Retinal pigment epithelial cell (primary cell): Measurements from ENCODE around the gene MAT2B.

ENCODE experiments used
- DNase-seq: peaks from one replicate; pipeline ENCODE4 v3.0.0-alpha.2; 2010; ENCODE audit warnings: low read depth
- H3K4me3 ChIP-seq: 2 replicates; pipeline ENCODE4 v1.5.1; 2011; ENCODE audit warnings: mild to moderate bottlenecking, low read length, control low read depth, moderate library complexity
- TF ChIP-seq, protein P1 (sequence below): conservative IDR thresholded peaks from 2 replicates; pipeline ENCODE4 v1.5.1; 2011; ENCODE audit warnings: low read depth, low read length, control low read depth, inconsistent platforms

The MAT2B gene

DNA sequence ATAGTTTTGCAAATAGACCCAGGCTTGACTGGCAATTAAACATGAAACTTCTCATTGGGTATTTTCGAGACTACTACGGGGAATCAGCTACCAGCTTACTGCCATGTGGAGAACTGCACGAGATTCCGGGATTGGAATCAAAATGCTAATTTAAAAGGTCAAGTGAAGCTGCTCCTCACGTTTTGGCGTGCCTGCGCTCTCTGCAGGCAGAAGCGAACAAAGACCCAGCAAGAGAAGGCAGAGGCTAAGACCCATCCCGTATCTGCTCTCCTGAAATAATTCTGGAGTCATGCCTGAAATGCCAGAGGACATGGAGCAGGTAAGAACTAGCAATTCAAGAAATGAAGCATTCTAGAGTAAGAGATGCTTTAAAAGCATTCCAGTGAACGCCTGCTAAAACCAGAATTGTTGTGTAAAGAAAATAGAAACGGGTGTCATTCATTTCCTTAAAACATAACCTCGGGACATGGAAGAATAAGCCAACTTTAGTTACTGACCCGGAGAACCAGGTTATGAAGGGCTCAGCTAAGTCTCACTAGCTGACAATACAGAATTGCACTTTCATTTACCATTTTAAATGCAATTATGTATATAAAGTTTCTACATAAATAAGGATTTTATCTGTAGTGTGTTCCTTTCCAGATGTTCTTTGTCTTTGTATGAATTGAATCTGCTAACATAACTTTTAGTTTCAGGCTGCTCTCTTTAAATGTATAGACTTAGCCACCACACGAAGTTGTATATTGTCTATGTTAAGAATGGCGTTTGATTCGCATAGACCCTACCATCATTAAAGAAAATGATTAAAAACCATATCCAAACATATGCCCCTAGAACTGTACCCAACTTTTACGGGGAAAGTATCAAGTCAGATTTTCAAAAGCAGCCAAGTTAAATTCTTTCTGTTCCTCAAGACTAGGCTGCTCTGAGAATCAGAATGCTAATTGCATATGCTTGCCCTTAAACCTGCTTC is 2.0 kb upstream of the MAT2B start:
- H3K4me3 ChIP-seq, result peak overlapping the region; percentile 93
- TF ChIP-seq, protein P1, sequence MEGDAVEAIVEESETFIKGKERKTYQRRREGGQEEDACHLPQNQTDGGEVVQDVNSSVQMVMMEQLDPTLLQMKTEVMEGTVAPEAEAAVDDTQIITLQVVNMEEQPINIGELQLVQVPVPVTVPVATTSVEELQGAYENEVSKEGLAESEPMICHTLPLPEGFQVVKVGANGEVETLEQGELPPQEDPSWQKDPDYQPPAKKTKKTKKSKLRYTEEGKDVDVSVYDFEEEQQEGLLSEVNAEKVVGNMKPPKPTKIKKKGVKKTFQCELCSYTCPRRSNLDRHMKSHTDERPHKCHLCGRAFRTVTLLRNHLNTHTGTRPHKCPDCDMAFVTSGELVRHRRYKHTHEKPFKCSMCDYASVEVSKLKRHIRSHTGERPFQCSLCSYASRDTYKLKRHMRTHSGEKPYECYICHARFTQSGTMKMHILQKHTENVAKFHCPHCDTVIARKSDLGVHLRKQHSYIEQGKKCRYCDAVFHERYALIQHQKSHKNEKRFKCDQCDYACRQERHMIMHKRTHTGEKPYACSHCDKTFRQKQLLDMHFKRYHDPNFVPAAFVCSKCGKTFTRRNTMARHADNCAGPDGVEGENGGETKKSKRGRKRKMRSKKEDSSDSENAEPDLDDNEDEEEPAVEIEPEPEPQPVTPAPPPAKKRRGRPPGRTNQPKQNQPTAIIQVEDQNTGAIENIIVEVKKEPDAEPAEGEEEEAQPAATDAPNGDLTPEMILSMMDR, result peak; percentile 40
- DNase-seq, result peak; percentile 37

DNA sequence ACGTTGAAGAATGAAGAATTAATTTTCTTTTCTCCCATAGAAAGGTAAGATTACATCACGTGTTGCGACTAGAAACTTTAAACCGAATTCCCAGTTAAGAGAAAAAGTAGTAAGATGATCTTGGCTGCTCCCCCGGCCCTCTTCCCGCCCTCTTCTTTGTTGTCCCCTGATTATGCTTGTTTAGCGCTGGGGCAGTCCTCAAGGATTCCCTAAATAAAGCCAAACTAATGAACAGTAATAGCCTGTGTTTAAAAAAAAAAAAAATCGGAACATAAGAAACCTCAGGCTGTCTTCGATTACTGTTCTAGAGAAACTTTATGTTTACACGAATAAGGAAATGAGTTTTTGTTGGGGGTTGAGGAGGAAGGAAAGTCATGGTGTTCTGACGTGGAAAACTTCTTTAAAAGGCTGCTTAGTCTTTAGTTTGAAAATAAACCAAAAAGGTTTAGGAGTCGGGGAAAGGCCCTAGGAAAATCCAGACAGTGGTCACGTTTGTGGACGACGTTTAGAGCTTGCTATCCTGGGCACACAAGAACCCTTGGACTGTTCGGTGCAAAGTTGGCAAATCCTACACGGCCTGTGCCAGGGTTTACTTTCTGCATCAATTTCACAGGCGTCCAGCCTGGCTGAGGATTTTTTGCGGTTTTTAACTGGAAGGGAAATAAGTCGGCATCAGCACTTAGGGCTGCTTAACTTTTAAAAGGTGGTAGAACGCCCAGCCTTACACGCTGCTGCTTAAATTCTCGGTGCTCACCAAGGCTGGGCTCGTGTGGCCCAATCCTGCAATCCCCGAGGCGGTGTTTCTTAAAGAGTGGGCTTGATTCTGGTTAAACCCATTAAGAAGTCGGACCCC is 1.1 kb upstream of the MAT2B start:
- H3K4me3 ChIP-seq, result peak overlapping the region; percentile 93
- peak; percentile 60 for DNase-seq
- TF ChIP-seq, protein P1, result no peak

DNA sequence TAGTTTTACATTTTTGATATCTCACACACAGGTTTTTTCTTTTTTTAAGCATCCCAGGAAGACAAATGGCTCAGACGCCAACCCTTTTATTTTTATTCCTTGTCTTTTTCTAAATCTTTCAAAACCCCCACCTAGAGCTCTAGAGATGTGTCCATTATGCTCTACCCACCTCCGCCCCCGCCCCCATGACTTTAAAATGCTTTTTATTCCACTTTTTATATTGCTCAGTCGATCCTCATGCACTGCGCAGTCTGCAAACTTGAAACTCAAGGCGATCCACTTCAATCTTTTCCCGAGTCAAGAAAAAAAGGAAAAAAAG is 411 bp upstream of the MAT2B start:
- TF ChIP-seq, protein P1, result no peak
- DNase-seq, result no peak
- peak overlapping the region; percentile 93 for H3K4me3 ChIP-seq

DNA sequence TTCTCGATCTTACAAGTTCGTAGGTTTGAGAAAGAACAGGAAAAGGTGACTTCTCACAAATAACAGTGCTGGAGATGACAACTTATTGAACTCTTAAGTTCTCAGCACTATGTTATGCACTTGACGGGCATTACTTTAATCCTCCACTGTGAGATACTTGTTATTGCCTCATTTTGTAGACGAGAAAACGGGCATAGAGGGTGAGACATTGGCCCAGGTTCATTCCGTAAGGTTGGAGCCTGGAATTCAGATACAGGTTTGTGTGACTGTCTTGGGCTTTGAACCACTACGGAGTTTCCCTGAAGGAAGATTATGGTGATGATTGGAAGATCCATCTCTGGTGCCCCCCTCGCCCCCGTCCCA is 657 bp downstream of the MAT2B start:
- H3K4me3 ChIP-seq, result peak overlapping the region; percentile 93
- no peak for DNase-seq
- TF ChIP-seq, protein P1, result no peak

DNA sequence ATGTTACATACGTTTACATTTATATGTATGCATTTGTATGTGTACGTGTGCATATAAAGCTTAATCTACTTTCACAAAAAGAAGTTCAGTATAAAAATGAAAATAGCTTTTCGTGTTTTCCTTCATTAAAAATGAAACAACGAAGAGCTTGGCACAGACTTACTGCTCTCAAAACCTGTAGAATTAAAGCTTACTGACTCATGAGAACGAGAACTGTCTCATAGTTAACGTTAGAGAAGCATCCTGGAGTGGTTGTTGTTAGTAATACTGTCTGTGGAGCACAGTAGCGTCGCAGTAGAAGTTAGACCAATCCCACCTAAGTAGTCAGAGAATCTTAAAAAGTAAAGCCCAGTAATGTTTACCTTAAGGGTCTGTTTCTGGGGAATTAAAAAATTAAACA is 1.3 kb downstream of the MAT2B start:
- peak overlapping the region; percentile 93 for H3K4me3 ChIP-seq
- TF ChIP-seq, protein P1, result no peak
- no peak for DNase-seq

DNA sequence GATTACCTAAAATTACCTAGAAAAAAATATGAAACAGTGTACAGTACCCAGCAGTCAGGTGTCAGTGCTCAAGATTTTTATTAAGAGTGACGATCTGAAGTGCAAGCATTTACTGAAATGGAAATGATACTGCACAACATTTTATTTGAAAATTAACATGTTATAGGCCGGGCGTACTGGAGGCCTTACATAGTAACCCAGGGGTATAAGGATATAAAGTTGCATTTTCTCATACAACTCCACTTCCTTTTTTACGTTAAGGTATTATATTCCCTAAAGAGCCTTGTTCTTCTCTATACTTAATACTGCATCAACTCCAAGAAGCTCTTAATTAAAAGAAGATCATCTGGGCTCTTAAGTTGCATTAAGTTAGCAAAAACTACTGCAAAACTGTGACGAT is 3.3 kb downstream of the MAT2B start:
- peak overlapping the region; percentile 17 for H3K4me3 ChIP-seq
- DNase-seq, result no peak
- TF ChIP-seq, protein P1, result no peak
